ENCODE data around the gene ME1.
A peak's percentile ranks its signal among the peaks of the same experiment; 100 is the strongest.

The ME1 gene

GRCh38 chr6:83424392-83425018, 6.3 kb downstream of the ME1 start:
- H3K27ac ChIP-seq = no peak overlapping the region
- TF ChIP-seq CTCF (conservative IDR thresholded peaks at IDR 0.05; ENCODE audit: low read depth) = no peak
- DNase-seq (ENCODE audit: low spot score) = no peak
- ChIA-PET CTCF (interaction anchor here (0.6 to 0.7 kb wide), 2 partner anchors 82 to 88 kb away, joined by 3 read pairs; partner anchors contain the start of gene PRSS35), POLR2A (ENCODE audit: low non-redundant PET) (no interaction called here)

GRCh38 chr6:83417880-83418663, 12.8 kb downstream of the ME1 start:
- peak; percentile 59 for TF ChIP-seq CTCF (conservative IDR thresholded peaks at IDR 0.05; ENCODE audit: low read depth)
- no peak overlapping the region for H3K27ac ChIP-seq
- POLR2A ChIA-PET (ENCODE audit: low non-redundant PET) = no interaction called here
- CTCF ChIA-PET = interaction anchor here (0.6 to 2.8 kb wide), 9 partner anchors 8 to 399 kb away, joined by 3 to 19 read pairs (median 4); partner anchors contain the start of genes PRSS35 and UBE3D
- peak; percentile 48 for DNase-seq (ENCODE audit: low spot score)

- no peak for DNase-seq (ENCODE audit: low spot score)
- POLR2A ChIA-PET (ENCODE audit: low non-redundant PET) = no interaction called here
- no peak for TF ChIP-seq CTCF (conservative IDR thresholded peaks at IDR 0.05; ENCODE audit: low read depth)
- CTCF ChIA-PET = no interaction called here
- H3K27ac ChIP-seq = no peak overlapping the region
Measured at GRCh38 chr6:83413068-83413467, 17.8 kb downstream of the ME1 start.

GRCh38 chr6:83411731-83412130, 19.1 kb downstream of the ME1 start:
- H3K27ac ChIP-seq = no peak overlapping the region
- CTCF ChIA-PET = no interaction called here
- no peak for DNase-seq (ENCODE audit: low spot score)
- POLR2A ChIA-PET (ENCODE audit: low non-redundant PET) = no interaction called here
- no peak for TF ChIP-seq CTCF (conservative IDR thresholded peaks at IDR 0.05; ENCODE audit: low read depth)

- H3K27ac ChIP-seq = no peak overlapping the region
- no peak for DNase-seq (ENCODE audit: low spot score)
- CTCF ChIA-PET = no interaction called here
- POLR2A ChIA-PET (ENCODE audit: low non-redundant PET) = no interaction called here
- TF ChIP-seq CTCF (conservative IDR thresholded peaks at IDR 0.05; ENCODE audit: low read depth) = no peak
Measured at GRCh38 chr6:83403191-83403590, 27.7 kb downstream of the ME1 start.

GRCh38 chr6:83389606-83390005, 41.2 kb downstream of the ME1 start:
- POLR2A ChIA-PET (ENCODE audit: low non-redundant PET) = no interaction called here
- no peak for TF ChIP-seq CTCF (conservative IDR thresholded peaks at IDR 0.05; ENCODE audit: low read depth)
- no peak overlapping the region for H3K27ac ChIP-seq
- CTCF ChIA-PET = no interaction called here
- no peak for DNase-seq (ENCODE audit: low spot score)

Measured in RWPE1 (cell line).